ENCODE measurements around the gene ANGPTL8.

Gene ANGPTL8

DNA sequence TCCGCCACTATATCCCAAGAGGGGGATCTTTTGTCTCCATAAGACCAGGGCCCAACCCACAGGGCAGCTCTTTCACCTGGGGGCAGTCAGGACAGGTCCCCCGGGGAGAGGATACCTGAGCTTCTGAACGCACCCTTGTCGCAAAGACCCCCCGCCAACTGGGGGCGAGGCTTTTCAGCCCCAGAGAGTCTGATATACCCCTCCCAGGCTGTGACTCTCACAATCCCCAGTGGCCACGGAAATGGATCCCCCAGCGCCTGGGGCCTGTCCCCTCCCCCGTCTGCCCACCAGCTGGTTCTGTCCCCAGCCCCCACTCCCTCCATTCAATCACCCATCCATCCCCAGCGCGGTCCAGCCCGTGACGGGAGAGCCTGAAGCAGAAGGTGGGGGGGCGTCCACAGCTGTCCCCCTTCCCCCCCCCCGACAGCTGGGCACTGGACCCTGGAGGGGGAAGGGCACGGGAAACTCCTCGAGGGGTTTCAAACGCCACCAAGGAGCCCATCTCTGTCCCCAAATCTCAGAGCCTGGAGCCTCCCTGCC is 22.1 kb downstream of the ANGPTL8 start:
- no peak for DNase-seq (ENCODE audit: low read depth in 2 of 2)

DNA sequence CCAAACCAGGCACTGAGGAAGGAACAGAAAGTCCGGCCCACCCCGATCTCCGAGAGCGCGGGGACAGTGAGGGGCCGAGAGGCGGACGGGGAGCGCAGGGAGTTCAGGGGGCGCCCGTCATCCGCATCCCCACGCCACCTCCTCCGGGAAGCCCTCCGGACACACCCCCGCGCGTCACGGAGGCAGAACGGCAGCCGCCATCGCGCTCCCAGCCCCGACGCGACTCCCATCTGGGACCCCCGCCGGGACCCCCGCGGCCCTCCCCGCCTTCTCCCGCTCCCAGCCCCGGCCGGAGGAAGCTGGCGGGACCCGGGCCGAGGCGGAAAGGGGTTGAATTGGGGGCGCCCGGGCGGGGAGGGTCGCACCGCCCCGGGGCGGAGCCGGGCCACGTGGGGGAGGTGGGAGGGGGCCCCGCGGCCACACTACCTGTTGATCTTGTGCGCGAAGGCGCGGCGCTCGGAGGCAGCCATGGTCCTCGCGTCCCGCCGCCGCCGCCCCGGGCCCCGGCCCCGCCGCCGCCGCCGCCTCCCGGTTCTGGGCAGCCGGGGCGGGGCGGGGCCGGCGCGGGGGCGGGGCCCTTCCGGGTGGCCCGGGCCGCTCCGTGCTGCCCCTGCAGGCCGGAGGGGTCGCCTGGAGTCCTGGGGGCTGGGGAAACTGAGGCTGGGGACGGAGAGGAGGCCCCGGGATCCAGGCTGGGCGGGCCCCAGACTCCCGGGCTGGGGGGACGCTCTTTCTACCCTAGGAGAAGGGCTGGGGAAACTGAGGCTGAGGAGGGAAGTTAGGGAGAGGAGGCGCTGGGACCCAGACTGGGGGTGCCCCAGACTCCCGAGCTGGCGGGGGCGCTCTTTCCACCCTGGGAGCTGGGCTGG is 22.8 kb downstream of the ANGPTL8 start, which contains the start of gene DOCK6:
Gene DOCK6 (minus strand): TSS at position 554 of the 869 bp plus-strand sequence. CDS start 84 bp downstream, at position 470.
- no peak for DNase-seq (ENCODE audit: low read depth in 2 of 2)

DNA sequence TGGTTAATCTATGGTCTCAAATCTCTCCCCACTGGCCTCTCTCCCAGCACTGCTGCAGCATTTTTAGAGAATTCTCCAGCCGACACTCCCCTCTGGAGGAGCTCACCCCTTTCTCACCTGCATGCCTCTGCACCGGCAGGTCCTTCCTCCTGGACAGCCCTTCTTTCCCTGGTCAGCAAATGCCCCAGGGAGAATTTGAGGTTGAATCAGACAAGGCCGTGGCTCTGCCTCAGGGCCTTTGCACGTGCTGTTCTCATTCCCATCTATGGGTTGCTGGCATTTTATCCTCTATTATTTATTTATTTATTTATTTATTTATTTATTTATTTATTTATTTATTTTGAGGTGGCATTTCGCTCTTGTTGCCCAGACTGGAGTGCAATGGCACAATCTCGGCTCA is 24.3 kb downstream of the ANGPTL8 start:
- DNase-seq (ENCODE audit: low read depth in 2 of 2), result no peak

DNA sequence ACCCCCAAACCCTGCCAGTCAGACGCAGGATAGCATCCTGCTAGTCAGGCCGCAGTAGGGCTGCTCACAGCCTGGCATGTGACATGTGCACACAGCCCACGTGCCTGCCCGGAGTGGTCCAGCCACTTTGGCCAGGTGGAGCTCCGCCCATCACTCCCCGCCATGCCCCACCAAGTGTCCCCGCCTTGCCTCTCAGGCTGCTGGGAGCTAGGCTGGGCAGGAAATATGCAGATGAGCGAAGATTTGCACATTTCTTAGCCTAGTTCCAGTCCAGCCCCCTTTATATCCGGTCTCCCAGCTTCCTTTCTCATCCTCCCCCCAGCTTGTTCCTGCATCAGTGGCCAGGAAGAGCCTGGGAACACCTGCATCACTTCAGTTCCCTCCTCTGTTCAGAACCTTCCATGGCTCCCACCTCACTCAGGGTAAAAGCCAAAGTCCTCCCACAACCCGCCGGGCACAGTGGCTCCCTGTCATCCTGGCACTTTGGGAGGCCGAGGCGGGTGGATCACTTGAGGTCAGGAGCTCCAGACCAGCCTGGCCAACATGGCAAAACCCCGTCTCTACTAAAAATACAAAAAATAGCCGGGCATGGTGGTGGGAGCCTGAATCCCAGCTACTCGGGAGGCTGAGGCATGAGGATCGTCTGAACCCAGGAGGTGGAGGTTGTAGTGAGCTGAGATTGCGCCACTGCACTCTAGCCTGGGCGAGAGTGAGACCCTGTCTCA is 25.2 kb downstream of the ANGPTL8 start:
- no peak for DNase-seq (ENCODE audit: low read depth in 2 of 2)

DNA sequence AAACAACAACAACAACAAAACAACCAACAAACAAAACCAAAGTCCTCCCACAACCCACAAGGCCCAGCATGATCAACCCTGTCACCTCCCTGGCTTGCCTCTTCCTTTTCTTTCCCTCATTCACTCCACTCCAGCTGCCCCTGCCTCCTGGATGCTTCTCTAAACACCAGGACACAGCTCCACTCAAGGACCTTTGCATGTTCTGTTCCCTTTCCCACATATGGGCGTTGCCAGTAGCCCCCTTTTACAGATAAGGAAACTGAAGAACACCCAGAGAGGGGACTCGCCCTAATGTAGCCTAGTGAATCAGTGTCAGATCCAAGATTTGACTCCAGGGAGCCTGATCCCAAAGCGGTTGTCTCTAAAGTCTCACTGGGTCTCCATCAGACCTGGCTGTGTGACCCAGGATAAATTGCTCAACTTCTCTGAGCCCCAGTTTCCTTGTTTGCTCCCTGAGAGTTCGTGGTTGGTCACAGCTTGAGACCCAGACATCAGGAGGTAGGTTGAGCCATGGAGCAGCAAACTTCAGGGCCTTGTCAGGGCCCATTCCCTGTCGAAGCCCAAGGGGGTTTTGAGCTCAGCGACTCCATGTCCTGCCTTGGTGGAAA is 25.9 kb downstream of the ANGPTL8 start:
- no peak for DNase-seq (ENCODE audit: low read depth in 2 of 2)

DNA sequence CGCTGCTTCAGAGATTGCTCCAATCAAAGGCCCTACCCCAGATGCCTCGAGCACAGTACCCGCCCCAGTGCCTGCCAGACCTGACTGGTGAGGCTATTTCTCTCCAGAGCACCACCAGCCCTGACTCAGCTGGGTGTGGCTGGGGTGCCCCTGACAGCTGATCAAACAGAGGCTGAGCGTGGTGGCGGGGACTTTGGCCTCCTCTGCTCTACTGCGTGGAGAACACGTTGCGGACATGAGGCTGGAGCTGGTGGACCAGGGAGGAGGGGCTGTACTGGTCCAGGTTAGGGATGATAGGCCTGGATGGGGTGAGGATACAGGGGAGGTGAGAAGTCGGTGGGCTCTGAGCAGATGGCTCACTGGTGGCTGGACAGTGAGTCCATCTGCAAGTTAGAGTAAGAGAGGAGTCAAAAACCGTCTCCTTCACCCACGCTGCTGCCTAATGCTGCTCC is 26.4 kb downstream of the ANGPTL8 start:
- no peak for DNase-seq (ENCODE audit: low read depth in 2 of 2)

DNA sequence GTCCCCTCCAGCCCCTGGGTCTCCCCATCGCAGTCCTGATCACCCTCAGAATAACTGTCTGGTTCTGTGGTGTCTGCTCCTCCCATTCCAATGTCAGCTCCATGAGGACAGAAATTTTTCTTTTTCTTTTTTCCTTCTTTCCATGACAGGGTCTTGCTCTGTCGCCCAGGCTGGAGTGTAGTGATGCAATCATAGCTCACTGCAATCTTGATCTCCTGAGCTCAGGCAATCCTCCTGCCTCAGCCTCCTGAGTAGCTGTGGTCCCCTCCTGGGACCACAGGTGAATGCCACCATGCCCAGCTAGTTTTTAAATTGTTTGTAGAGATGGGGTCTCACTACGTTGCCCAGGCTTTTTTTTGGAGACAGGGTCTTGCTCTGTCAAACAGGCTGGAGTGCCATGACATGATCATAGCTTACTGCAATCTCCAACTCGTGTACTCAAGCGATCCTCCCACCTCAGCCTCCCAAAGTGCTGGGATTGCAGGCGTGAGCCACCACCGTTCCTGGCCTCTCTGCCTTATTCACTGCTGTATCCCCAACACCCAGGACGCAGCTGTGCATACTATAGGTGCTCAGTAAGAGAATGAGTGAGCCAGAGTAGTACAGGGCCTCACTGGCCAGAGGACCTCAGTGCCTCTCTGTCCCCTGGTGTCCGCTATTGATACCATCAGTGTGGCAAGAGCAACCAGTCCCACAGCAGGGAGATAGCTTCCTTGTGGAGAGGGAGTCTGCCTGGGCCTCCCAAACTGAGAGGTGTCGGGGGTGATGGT is 28.1 kb downstream of the ANGPTL8 start:
- no peak for DNase-seq (ENCODE audit: low read depth in 2 of 2)

DNA sequence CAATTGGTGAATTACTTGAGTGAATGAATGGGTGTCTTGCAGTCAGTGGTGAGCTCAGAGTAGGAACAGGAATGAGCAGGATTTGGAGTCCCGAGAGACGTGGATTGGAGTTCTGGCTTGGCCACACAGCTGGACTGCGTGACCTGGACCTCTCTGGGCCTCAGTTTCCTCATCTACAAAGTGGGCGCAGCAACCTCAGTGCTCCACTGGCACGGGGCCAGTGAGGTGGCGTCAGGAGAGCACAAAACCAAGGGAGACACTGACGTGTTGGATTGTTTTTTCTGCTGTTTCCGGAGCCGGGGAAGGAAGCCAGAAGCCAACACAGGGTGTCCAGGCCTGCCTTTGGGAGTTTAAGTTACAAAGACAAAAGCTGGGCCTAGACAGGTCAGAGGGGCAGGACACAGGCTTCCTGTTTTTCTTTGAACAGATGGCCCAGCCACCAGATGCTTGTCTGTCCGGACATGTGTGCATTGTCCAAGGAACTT is 29.4 kb downstream of the ANGPTL8 start:
- DNase-seq (ENCODE audit: low read depth in 2 of 2), result no peak

DNA sequence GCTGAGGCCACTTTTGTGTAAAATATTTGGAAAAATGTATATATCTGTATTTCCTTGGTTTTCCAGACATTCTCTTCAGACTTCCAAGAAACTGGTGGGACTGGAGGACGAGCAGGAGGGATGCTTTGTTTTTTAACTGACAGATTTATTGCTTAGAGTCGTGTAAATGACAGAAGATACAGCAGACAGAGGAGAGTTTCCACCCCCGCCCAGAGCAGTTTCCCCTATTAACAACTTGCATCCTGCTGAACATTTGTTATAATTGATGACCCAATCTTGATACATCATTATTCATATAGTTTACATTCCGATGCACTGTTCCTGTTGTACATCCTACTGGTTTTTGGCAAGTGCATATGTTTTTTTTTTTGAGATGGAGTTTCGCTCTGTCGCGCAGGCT is 30.0 kb downstream of the ANGPTL8 start:
- DNase-seq (ENCODE audit: low read depth in 2 of 2), result no peak

DNA sequence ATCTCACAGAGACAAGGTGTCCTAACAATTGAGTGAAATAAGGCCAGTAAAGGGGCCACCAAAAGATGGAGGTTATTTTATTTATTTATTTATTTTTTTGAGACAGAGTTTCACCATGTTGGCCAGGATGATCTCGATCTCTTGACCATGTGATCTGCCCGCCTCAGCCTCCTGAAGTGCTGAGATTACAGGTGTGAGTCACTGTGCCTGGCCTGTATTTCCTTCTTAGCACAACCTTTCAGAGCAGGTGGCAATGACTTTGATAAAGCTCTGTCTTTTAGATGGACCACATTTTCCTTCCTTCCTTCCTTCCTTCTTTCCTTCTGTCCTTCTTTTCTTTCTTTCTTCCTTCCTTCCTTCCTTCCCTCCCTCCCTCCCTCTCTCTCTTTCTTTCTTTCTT is 33.9 kb downstream of the ANGPTL8 start:
- no peak for DNase-seq (ENCODE audit: low read depth in 2 of 2)

DNA sequence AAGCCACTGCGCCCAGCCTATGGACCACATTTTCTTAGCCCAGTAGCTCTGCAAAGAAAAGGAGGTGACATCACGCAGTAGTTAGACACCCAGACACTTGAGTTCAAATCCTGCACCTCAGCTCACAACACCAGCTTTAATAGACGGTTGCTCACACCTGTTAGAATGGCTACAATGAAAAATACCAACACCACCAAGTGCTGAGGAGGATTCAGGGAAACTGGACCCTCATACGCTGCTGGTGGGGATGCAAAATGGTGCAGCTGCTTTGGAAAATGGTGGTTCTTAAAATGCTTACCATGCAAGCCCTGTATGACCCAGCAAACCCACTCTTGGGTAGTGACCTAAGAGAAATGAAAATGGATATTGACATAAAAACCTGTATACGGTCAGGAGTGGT is 34.6 kb downstream of the ANGPTL8 start:
- DNase-seq (ENCODE audit: low read depth in 2 of 2), result no peak

DNA sequence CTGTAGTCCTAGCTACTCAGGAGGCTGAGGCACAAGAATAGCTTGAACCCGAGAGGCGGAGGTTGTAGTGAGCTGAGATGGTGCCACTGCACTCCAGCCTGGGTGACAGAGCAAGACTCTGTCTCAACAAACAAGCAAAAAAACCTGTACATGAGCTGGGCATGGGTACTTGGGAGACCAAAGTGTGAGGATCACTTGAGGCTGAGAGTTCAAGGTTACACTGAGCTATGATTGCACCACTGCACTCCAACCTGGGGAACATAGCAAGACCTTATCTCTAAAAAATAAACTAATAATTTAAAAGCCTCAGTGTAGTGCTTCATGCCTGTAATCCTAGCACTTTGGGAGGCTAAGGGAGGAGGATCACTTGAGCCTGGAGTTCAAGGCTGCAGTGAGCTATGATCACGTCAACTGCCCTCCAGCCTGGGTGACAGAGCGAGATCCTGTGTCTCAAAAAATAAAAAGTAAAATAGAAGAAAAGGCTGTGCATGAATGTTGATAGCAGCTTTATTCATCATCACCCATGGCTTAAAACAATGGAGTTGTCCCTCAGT is 35.2 kb downstream of the ANGPTL8 start:
- DNase-seq (ENCODE audit: low read depth in 2 of 2), result no peak

DNA sequence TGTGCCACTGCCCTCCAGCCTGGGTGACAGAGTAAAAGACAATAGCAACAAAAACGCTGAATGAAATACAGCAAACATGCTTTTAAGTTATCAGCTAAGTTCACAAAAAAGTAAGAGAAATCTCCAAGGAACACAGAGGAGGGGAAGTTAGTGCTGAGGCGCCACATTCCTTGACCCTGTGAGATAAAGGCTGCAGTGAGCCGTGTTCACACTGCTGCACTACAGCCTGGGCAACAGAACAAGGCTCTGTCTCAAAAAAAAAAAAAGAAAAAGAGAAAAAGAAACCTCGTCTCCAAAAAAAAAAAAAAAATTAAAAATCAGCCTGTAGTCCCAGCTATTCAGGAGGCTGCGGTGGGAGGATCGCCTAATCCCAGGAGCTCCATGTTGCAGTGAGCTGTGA is 39.3 kb downstream of the ANGPTL8 start:
- DNase-seq (ENCODE audit: low read depth in 2 of 2), result no peak

DNA sequence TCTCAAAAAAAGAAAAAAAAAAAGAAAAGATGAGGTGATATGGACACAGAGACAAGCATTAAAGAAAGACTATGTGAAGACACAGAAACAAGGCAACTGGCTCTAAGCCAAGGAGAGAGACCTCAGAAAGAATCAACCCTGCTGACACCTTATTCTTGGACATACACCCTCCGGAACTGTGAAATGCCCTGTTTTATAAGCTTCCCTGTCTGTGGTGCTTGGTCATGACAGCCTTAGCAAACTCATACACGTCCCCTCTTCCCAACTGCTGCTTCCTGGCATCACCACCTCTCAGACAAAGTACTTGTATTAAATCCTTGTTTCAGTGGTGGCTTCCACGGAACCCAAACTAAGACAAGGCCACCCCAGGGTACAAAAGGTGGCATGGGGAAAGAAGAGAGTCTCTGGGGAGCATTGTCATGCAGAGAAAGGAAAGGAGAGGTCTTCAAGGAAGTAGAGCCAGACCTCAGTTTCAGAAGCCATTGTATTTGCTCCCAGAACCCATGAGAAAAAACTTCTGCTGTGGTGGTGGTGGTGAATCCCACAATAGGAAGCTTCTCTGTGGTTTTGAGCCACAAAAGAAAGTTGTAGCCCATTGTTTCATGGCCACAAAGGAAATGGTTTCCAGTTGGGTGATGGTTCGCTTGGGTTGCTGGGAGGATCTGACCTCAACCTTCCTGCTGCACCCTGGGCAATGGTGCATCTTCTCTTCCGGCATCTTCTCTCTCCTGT is 40.3 kb downstream of the ANGPTL8 start:
- DNase-seq (ENCODE audit: low read depth in 2 of 2), result no peak

DNA sequence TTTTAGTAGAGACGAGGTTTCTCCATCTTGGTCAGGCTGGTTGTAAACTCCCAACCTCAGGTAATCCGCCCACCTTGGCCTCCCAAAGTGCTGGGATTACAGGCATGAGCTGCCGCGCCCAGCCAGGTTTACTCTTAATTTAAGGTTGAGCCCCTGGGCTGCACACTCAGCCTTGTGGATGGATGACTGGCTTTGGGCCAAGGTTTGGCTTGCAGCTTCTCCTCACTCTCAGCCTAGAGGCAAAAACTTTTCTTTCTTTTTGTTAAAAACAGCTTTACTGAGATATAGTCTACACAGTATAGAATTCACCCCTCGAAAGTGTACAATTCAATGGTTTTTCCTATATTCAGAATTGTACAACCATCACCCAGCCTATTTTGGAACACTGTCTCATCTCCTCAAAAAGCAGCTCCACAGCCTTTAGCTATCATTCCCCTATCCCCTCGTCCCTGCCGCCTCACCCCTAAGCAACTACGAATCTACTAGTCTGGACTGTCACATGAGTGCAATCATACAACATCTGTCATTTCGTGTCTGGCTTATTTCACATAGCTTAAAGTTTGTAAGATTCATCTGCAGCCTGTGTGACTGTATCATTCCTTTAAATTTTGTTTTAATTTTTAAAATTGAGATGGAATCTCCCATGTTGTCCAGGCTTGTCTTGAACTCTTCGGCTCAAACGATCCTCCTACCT is 42.1 kb downstream of the ANGPTL8 start:
- DNase-seq (ENCODE audit: low read depth in 2 of 2), result no peak

DNA sequence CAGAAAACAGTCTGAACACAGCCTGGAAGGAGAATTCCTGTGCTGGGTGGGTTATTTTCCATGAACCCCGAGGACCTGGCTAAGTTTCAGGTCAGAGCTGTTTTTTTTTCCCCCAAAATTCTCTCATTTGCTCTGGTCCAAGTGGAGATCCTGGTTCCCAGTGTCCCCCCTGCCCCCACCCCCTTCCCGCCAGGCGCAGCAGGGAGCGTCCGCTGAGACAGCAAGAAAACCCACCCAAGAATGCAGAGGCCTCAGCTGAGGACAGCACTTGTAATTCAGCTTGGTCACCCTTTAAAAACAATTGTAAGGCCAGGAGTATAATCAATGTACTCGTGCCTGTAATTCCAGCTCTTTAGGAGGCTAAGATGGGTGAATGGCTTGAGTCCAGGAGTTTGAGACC is 45.1 kb downstream of the ANGPTL8 start:
- no peak for DNase-seq (ENCODE audit: low read depth in 2 of 2)

DNA sequence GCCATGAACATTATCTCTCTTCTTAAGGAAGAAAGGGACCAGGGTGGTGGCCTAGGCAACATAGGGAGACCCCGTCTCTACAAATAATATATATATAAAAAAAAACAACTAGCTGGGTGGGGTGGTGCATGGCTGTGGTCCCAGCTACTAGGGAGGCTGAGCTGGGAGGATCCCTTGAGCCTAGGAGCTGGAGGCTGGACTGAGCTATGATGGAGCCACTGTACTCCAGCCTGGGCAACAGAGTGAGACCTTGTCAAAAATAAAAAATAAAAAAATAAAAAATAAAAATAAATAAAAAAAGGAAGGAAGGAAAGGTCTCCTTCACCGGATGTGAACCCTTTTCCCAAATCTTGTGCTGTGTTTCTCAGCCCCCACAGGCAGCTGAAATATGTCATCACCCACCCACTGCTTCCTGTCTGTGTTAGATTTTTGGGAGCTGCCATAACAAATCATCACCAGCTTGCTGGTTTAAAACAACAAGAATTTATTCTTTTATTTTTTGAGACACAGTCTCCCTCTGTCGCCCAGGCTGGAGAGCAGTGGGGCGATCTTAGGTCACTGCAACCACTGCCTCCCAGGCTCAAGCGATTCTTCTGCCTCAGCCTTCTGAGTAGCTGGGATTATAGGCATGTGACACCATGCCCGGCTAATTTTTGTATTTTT is 47.0 kb downstream of the ANGPTL8 start:
- no peak for DNase-seq (ENCODE audit: low read depth in 2 of 2)

DNA sequence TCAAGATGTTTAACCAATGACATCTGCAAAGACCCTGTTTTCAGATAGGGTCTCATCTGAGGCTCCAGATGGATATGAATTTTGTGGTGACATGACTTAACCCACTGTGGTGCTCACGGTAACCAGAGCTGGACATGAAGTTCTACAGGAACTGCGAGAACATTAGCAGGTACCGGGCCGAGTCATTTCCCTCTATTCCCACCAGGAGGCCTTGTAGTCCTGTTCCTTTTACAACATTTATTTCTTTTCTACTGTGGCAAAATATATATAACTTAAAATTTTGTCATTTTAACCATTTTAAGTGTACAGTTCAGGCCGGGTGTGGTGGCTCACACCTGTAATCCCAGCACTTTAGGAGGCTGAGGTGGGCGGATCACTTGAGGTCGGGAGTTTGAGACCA is 48.9 kb downstream of the ANGPTL8 start:
- DNase-seq (ENCODE audit: low read depth in 2 of 2), result no peak

DNA sequence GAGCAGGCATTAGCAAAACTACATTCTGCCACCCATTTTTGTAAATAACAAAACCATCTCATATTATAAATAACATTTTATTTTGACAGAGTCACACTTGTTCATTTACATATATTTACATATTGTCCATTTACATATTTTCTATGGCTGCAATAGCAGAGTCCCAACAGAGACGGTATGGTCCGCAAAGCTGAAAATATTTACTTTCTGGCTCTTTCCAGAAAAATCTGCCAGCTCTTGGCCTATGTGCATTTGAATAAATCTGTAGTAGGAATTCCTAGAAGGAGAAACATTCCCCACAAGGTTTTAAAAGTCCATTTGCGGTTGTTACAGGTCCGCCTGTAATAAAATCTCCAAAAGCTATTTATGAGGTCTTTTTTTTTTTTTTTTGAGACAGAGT is 50.8 kb downstream of the ANGPTL8 start:
- no peak for DNase-seq (ENCODE audit: low read depth in 2 of 2)

Measured in stimulated activated CD4-positive, alpha-beta T cell treated with anti-CD3 and anti-CD28 coated beads, Interleukin-1b, Interleukin-23, amount 100 ng/mL, for 1 hour (primary cell).